Measurements from ENCODE around the gene RALGDS.

RALGDS gene

GRCh38 chr9:133051281-133051900 is 69.6 kb downstream of the RALGDS start:
- DNase-seq (ENCODE audit: low spot score), result no peak

GRCh38 chr9:133050781-133051180 is 70.3 kb downstream of the RALGDS start:
- no peak for DNase-seq (ENCODE audit: low spot score)

GRCh38 chr9:133050142-133050541 is 70.9 kb downstream of the RALGDS start:
- DNase-seq (ENCODE audit: low spot score), result no peak

GRCh38 chr9:133049043-133049442 is 72.0 kb downstream of the RALGDS start:
- DNase-seq (ENCODE audit: low spot score), result no peak

GRCh38 chr9:133048595-133048994 is 72.4 kb downstream of the RALGDS start:
- peak; percentile 47 for DNase-seq (ENCODE audit: low spot score)
